HG02678 (cell line): ENCODE measurements around the gene CD1C.
A peak's percentile ranks its signal among the peaks of the same experiment; 100 is the strongest.
"Not testable (repeated sequence)": the region's sequence is repeated elsewhere in the genome, so short reads cannot be mapped to it uniquely, and the experiment has no call there.

ENCODE experiments used
- ATAC-seq: cut with Tn5 transposase; IDR thresholded peaks from one replicate; pipeline ENCODE4 v1.9.1; 2021; ENCODE audit warnings: mild to moderate bottlenecking, moderate library complexity; ENCODE audit not compliant: unreplicated experiment

The CD1C gene

GRCh38 chr1:158289811-158290210 is at the start of gene CD1C:
TSS of gene CD1C (plus strand) at chr1:158289923. CDS start at chr1:158290065, 142 bp downstream.
- no peak for ATAC-seq

DNA sequence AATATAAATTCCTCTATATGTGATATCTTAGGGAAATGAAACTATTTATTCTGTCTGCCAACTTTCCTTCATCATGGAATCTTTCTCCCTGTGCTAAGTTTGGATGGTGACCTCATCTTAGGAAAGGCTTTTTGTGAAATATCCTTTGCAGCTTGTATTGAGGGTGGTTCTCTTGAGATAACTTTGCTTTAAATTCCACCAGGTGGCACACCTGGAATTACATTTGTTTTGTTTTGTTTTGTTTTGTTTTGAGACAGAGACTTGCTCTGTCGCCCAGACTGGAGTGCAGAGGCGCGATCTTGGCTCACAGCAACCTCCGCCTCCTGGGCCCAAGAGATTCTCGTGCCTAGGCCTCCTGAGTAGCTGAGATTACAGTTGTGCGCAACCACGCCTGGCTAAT is 43.1 kb upstream of the CD1C start:
- ATAC-seq = no peak

GRCh38 chr1:158248118-158248517 is 41.6 kb upstream of the CD1C start:
- ATAC-seq = peak; percentile 75

DNA sequence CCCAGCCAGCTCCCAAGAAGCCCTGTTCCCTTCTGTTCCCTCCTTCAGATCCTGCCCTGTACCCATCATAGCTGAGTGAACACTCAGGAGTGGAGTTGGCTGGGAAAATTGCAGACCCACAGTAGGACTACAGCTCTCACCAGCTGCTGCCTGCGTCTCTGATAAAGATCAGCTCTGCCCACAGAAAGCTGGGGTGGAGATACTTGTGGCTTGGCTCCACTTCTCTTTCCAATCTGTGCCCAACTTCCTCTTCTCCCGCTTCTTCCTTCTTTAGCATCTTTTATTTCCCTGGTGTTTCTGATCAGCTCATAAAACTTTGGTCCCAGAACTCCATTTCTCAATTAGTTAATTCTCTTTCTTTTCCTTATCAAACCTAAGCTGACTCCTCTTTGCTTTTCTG is 41.0 kb upstream of the CD1C start:
- ATAC-seq = no peak

GRCh38 chr1:158249646-158250045 is 40.1 kb upstream of the CD1C start:
- no peak for ATAC-seq

GRCh38 chr1:158251163-158251562 is 38.6 kb upstream of the CD1C start:
- no peak for ATAC-seq

DNA sequence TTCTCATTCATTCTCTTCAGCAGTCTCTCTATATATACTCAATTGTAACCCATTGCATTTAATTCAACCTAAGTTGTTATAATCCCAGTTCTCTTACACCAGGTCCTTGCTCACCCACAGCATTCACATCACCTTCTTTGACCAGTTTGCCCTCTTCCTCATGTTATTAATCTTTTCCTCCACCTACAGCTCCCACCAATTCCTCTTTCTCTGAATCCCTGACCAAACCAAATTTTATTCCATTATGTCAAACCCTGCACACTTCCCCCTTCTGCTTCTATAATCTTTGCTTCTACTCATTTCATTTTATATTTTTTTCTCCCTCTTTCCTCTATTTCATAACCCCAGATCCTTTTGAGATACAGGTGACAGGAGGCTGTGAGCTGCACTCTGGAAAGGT is 34.1 kb upstream of the CD1C start:
- no peak for ATAC-seq

GRCh38 chr1:158256747-158257146 is 33.0 kb upstream of the CD1C start:
- ATAC-seq = not testable (repeated sequence)

DNA sequence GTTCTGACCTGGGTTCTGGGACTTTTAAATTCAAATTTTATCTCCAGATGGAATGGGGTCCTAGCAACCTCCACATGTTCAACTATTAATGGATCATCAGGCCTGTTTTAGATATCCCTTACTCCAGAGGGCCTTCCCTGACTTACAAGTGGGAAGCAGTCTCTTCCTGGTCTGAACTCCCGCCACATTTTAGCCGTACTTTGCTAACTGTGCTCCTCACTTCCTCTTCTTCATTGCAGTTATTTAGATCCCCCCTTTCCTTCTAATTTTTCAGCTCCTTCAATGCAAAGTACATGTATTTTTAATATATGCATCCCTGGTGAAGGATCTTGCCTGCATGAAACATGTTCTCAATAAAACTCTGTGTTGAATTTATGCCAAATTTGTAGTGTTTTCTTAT is 31.8 kb upstream of the CD1C start:
- no peak for ATAC-seq

DNA sequence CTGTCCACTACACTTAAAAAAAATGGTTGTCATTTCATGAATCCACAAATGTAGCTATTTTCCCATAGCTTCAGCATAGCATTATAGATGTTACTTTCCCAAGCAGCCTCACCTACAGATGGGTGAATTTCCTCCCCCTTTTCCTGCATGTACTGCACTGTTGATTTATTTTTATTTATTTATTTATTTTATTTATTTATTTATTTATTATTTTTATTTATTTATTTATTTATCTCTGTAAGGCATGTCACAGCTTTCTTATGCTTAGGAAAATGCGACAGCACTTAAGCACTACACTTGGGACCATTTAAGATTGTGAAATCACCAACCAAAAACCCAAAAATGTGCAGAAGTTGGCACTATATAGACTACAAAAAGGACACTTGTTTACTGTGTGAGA is 30.6 kb upstream of the CD1C start:
- ATAC-seq = no peak

DNA sequence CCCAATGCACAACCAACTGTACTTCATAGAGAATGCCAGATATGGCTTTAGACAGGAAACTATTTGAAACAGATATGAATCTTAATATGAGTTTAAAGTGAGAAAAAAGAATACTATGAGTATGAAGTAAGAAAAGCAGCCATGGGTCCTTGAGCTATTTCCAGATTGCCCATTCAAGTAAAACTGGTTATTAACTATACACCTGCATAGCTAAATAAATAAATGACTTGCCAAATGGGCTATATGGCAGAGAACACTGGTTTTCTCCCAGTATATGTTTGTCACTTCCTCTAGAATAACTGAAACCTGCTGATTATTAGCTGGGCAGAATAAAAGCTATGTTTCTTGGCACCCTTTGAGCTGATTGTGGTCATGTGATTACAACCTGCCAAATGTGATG is 17.0 kb upstream of the CD1C start:
- no peak for ATAC-seq

DNA sequence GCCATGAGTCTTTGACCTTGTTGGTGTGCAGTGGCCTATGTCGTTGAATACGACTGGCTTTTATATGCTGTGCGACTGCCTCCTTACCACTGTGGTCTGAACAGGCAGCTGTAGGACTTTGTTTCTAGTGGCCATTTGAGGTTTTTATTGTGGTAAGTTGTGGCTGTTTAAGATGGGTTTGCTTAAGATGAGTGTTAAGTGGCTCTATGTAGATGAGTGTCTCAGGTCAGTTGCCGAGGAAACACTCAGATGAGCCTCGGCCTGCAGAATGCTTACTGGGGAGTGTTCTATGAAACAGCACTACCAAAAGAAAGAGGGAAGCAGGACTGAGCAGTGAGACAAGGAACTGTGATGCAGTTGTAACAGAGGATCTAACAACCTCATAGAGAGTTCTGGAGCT is 14.9 kb upstream of the CD1C start:
- peak; percentile 65 for ATAC-seq

DNA sequence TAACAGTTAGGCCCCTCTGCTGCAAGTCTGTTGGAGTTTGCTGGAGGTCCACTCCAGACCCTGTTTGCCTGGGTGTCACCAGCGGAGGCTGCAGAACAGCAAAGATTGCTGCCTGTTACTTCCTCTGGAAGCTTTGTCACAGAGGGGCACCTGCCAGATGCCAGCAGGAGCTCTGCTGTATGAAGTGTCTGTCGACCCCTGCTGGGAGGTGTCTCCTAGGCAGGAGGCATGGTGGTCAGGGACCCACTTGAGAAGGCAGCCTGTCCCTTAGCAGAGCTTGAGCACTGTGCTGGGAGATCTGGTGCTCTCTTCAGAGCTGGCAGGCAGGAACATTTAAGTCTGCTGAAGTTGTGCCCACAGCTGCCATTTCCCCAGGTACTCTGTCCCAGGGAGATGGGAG is 7.3 kb upstream of the CD1C start:
- ATAC-seq = not testable (repeated sequence)

GRCh38 chr1:158283965-158284364 is 5.8 kb upstream of the CD1C start:
- peak; percentile 40 for ATAC-seq

GRCh38 chr1:158285756-158286241 is 3.9 kb upstream of the CD1C start:
- ATAC-seq = peak; percentile 67

- ATAC-seq = peak; percentile 16
Measured at GRCh38 chr1:158286487-158286886, 3.2 kb upstream of the CD1C start.

- peak; percentile 23 for ATAC-seq
Measured at GRCh38 chr1:158286941-158287346, 2.8 kb upstream of the CD1C start.

- ATAC-seq = no peak
Measured at GRCh38 chr1:158290321-158290844, 660 bp downstream of the CD1C start.

DNA sequence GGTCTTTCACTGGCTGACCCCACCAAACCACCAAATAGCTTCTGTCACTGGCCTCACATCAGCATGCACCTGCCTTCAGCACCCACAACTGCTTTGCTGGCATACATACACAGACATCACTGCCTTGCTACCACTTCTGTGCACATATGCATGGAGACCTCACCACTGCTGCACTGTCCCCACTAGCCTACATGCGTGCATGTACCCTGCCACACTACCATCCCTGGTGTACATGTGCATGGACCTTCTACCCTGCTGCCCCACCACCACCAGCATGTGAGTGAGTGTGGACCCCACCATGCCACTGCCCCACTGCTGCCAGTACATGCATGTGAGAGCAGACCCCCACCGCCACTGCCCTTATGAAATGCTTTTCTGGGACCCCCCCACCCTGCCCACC is 6.1 kb downstream of the CD1C start:
- no peak for ATAC-seq

DNA sequence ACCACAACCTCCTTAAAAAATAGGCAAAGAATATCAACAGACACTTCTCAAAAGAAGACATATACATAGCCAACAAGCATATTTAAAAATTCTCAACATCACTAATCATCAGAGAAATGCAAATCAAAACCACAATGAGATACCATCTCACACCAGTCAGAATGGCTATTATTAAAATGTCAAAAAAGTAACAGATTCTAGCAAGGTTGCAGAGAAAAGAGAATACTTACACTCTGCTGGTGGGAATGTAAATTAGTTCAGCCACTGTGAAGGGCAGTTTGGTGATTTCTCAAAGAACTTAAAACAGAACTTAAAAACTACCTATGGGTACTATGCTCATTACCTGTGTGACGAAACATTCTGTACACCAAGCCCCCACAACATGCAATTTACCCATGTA is 20.9 kb downstream of the CD1C start:
- ATAC-seq = peak; percentile 67

- no peak for ATAC-seq
Measured at GRCh38 chr1:158311066-158311465, 21.3 kb downstream of the CD1C start.

DNA sequence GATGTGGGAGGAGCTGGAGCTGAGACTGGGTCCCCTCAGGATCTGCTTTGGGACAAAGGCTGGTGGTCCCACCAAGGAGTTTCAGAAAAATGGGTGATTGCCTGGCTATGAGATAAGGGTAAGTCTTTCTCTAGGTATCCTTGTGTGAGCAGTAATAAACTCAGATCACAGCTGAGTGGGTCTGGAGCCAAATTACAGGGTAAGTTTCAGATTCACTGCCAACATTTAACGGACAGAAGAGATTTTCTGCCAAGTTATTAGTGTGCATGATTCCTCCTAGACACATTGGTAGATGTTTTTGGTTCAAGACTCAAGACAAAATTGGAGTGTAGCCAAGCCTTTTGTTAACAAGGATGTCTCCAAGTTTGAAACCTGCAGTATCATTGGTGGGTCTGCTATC is 34.1 kb downstream of the CD1C start:
- ATAC-seq = no peak

- ATAC-seq = no peak
Measured at GRCh38 chr1:158324395-158324794, 34.7 kb downstream of the CD1C start.
